HAP-1 (cell line): Measurements from ENCODE around the gene SP2.

Experiments used
- DNase-seq, 2 experiments: peaks; one replicate each; pipeline ENCODE4 v3.0.0-alpha.2; 2016 to 2020; ENCODE audit warnings: low spot score in 2 of 2
- H3K27me3 ChIP-seq: fragments of 250-450 bp; sonication (Bioruptor Pico); 2 replicates; pipeline ENCODE4 v1.5.1; 2020; ENCODE audit warnings: low read depth, mild to moderate bottlenecking, moderate library complexity
- H3K36me3 ChIP-seq: fragments of 250-450 bp; sonication (Bioruptor Pico); replicated peaks from 2 replicates; pipeline ENCODE4 v1.5.1; 2020; ENCODE audit warnings: mild to moderate bottlenecking
- H3K4me1 ChIP-seq: fragments of 250-450 bp; sonication (Bioruptor Pico); 2 replicates; pipeline ENCODE4 v1.5.1; 2020; ENCODE audit warnings: mild to moderate bottlenecking
- H3K4me3 ChIP-seq: fragments of 250-450 bp; sonication (Bioruptor Pico); 2 replicates; pipeline ENCODE4 v1.5.1; 2020; ENCODE audit warnings: mild to moderate bottlenecking, moderate library complexity
- H3K9me3 ChIP-seq: fragments of 250-450 bp; sonication (Bioruptor Pico); 2 replicates; pipeline ENCODE4 v1.5.1; 2020; ENCODE audit warnings: mild to moderate bottlenecking, moderate library complexity
- in situ Hi-C: fragments of 300-500 bp; cut with MboI; formaldehyde crosslinking; loops from 3 replicates; pipeline ENCODE4 v1.14.3; 2020; ENCODE audit warnings: low sequenced_read_pairs, inconsistent platforms, mixed read lengths

SP2 gene

GRCh38 chr17:47949197-47949759 is 53.2 kb downstream of the SP2 start:
- Histone ChIP-seq H3K4me3 (no peak overlapping the region), H3K4me1 (peaks cover 5% of the 10 kb centered on the region), H3K27me3 (no peaks in the 10 kb centered on the region), H3K9me3 (no peaks in the 10 kb centered on the region), H3K36me3 (peaks cover 43% of the 10 kb centered on the region)
- DNase-seq, result peak; percentile 57 to 94
- in situ Hi-C loops, result loop anchor here (5.0 kb wide), 1 partner anchor 68 kb away; no protein-coding TSS in a partner anchor

- no peaks in the 10 kb centered on the region for H3K27me3 ChIP-seq
- DNase-seq, result no peak
- peaks cover 36% of the 10 kb centered on the region for H3K36me3 ChIP-seq
- peaks cover 5% of the 10 kb centered on the region for H3K4me1 ChIP-seq
- no peak overlapping the region for H3K4me3 ChIP-seq
- no peaks in the 10 kb centered on the region for H3K9me3 ChIP-seq
- in situ Hi-C loops, result loop anchor here (5.0 kb wide), 1 partner anchor 67 kb away; no protein-coding TSS in a partner anchor
These were observed 53.9 kb downstream of the SP2 start for GRCh38 chr17:47949946-47950345.

GRCh38 chr17:47950448-47950847 is 54.4 kb downstream of the SP2 start:
- Histone ChIP-seq H3K4me3 (no peak overlapping the region), H3K4me1 (peaks cover 5% of the 10 kb centered on the region), H3K9me3 (no peaks in the 10 kb centered on the region), H3K27me3 (no peaks in the 10 kb centered on the region), H3K36me3 (peaks cover 34% of the 10 kb centered on the region)
- in situ Hi-C loops, result no loop called here
- DNase-seq, result no peak

GRCh38 chr17:47952171-47953021 is 56.4 kb downstream of the SP2 start:
- no peak overlapping the region for H3K4me3 ChIP-seq
- no peaks in the 10 kb centered on the region for H3K27me3 ChIP-seq
- H3K36me3 ChIP-seq, result peaks cover 22% of the 10 kb centered on the region
- DNase-seq, result no peak
- in situ Hi-C loops, result no loop called here
- H3K4me1 ChIP-seq, result peaks cover 3% of the 10 kb centered on the region
- no peaks in the 10 kb centered on the region for H3K9me3 ChIP-seq

- Histone ChIP-seq H3K4me1 (peaks cover 3% of the 10 kb centered on the region), H3K27me3 (no peaks in the 10 kb centered on the region), H3K4me3 (no peak overlapping the region), H3K9me3 (no peaks in the 10 kb centered on the region), H3K36me3 (peaks cover 7% of the 10 kb centered on the region)
- in situ Hi-C loops, result no loop called here
- DNase-seq, result no peak
These were observed 57.9 kb downstream of the SP2 start for GRCh38 chr17:47953909-47954308.

- Histone ChIP-seq H3K4me1 (no peaks in the 10 kb centered on the region), H3K9me3 (no peaks in the 10 kb centered on the region), H3K27me3 (0 out of 2 replicates have a peak, but pooled peaks cover 3% of the 10 kb centered on the region), H3K4me3 (no peak overlapping the region), H3K36me3 (no peaks in the 10 kb centered on the region)
- DNase-seq, result no peak
- in situ Hi-C loops, result no loop called here
These were observed 59.7 kb downstream of the SP2 start for GRCh38 chr17:47955497-47956461.

GRCh38 chr17:47956791-47957590 is 61.0 kb downstream of the SP2 start:
- Histone ChIP-seq H3K4me1 (no peaks in the 10 kb centered on the region), H3K36me3 (no peaks in the 10 kb centered on the region), H3K27me3 (0 out of 2 replicates have a peak, but pooled peaks cover 3% of the 10 kb centered on the region), H3K4me3 (no peak overlapping the region), H3K9me3 (no peaks in the 10 kb centered on the region)
- in situ Hi-C loops, result no loop called here
- DNase-seq, result no peak

- in situ Hi-C loops, result no loop called here
- Histone ChIP-seq H3K4me3 (no peak within 1 kb of the TSS), H3K27me3 (0 out of 2 replicates have a peak, but pooled peaks cover 3% of the 10 kb centered on the region), H3K36me3 (no peaks in the 10 kb centered on the region), H3K9me3 (no peaks in the 10 kb centered on the region), H3K4me1 (no peaks in the 10 kb centered on the region)
- no peak for DNase-seq
These were observed 61.8 kb downstream of the SP2 start, which contains the start of gene PRR15L for GRCh38 chr17:47957591-47958490. PRR15L (minus strand) TSS chr17:47957883; CDS start chr17:47953234, 4,649 bp downstream.

GRCh38 chr17:47959825-47960655 is 64.0 kb downstream of the SP2 start:
- Histone ChIP-seq H3K36me3 (no peaks in the 10 kb centered on the region), H3K4me3 (no peak overlapping the region), H3K27me3 (0 out of 2 replicates have a peak, but pooled peaks cover 3% of the 10 kb centered on the region), H3K4me1 (no peaks in the 10 kb centered on the region), H3K9me3 (no peaks in the 10 kb centered on the region)
- no peak for DNase-seq
- in situ Hi-C loops, result no loop called here

GRCh38 chr17:47961406-47961805 is 65.4 kb downstream of the SP2 start:
- in situ Hi-C loops, result no loop called here
- Histone ChIP-seq H3K9me3 (no peaks in the 10 kb centered on the region), H3K36me3 (no peaks in the 10 kb centered on the region), H3K4me3 (no peak overlapping the region), H3K27me3 (0 out of 2 replicates have a peak, but pooled peaks cover 3% of the 10 kb centered on the region), H3K4me1 (no peaks in the 10 kb centered on the region)
- DNase-seq, result no peak

- Histone ChIP-seq H3K27me3 (0 out of 2 replicates have a peak, but pooled peaks cover 3% of the 10 kb centered on the region), H3K9me3 (no peaks in the 10 kb centered on the region), H3K4me3 (no peak overlapping the region), H3K4me1 (no peaks in the 10 kb centered on the region), H3K36me3 (no peaks in the 10 kb centered on the region)
- DNase-seq, result no peak
- in situ Hi-C loops, result no loop called here
These were observed 66.9 kb downstream of the SP2 start for GRCh38 chr17:47962901-47963300.
